HL-60 (cell line): Measurements from ENCODE around the gene CES5A.
"Not testable (repeated sequence)": the region's sequence is repeated elsewhere in the genome, so short reads cannot be mapped to it uniquely, and the experiment has no call there.

Source experiments
- DNase-seq, 2 experiments: peaks; one replicate each; pipeline ENCODE4 v3.0.0-alpha.2; 2010 to 2020; ENCODE audit warnings: low read depth in 1 of 2, low spot score in 1 of 2
- H3K27ac ChIP-seq: fragments of 250-450 bp; sonication (Bioruptor Pico); replicated peaks from 2 replicates; pipeline ENCODE4 v1.5.1; 2020; ENCODE audit warnings: mild to moderate bottlenecking, moderate library complexity
- H3K27me3 ChIP-seq: fragments of 250-450 bp; sonication (Bioruptor Pico); 2 replicates; pipeline ENCODE4 v1.5.1; 2021; ENCODE audit warnings: mild to moderate bottlenecking, moderate library complexity; ENCODE audit not compliant: insufficient read depth, poor library complexity, severe bottlenecking
- H3K4me3 ChIP-seq: replicated peaks from 2 replicates; pipeline ENCODE4 v1.5.1; 2011; ENCODE audit warnings: mild to moderate bottlenecking, control low read depth, low read length; ENCODE audit not compliant: insufficient read depth
- GABPA ChIP-seq: IDR thresholded peaks from 2 replicates; pipeline ENCODE4 v1.6.1; 2012; ENCODE audit warnings: low read depth
- POLR2AphosphoS5 ChIP-seq: IDR thresholded peaks from 2 replicates; pipeline ENCODE4 v1.6.1; 2012; ENCODE audit warnings: low read depth
- SPI1 ChIP-seq: IDR thresholded peaks from 2 replicates; pipeline ENCODE4 v1.6.1; 2012; ENCODE audit warnings: low read depth, mild to moderate bottlenecking, borderline replicate concordance
- TF ChIP-seq, protein P1 (sequence below): IDR thresholded peaks from 2 replicates; pipeline ENCODE4 v1.6.1; 2012; ENCODE audit warnings: low read depth; ENCODE audit not compliant: insufficient replicate concordance
- TF ChIP-seq, protein P2 (sequence below): IDR thresholded peaks from one replicate; pipeline ENCODE4 v1.5.1; 2011; ENCODE audit warnings: low read length, control low read depth, inconsistent platforms; ENCODE audit not compliant: insufficient read depth

Gene CES5A

DNA sequence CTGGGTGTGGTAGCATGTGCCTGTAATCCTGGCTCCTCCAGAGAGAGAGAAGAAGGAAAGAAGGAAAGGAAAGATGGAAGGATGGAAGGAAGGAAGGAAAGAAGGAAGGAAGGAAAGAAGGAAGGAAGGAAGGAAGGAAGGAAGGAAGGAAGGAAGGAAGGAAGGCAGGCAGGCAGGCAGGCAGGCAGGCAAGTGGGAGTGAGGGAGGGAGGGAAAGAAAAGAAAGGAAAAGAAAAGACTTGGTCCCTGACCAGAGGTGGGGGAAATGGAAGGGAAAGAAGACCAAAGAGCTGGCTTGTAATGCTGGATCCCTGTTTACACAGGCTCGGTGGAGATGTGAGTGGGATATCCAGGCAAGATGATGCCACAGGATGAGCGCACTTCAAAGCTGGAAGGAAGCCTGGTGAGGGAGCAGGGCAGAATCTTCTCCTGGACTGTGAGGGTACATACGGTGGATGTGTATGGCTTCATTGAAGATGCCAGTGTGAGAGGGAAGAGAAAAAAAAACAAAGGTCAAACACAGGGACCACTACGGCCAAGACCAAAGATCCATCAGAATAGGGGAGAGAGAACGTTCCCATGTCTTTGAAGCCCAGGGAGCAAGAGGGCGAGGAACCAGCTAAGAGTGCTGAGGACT is 44.4 kb downstream of the CES5A start:
- no peak overlapping the region for H3K4me3 ChIP-seq
- no peaks in the 10 kb centered on the region for H3K27me3 ChIP-seq
- TF ChIP-seq SPI1: no peak
- TF ChIP-seq POLR2AphosphoS5: no peak
- TF ChIP-seq, protein P1, sequence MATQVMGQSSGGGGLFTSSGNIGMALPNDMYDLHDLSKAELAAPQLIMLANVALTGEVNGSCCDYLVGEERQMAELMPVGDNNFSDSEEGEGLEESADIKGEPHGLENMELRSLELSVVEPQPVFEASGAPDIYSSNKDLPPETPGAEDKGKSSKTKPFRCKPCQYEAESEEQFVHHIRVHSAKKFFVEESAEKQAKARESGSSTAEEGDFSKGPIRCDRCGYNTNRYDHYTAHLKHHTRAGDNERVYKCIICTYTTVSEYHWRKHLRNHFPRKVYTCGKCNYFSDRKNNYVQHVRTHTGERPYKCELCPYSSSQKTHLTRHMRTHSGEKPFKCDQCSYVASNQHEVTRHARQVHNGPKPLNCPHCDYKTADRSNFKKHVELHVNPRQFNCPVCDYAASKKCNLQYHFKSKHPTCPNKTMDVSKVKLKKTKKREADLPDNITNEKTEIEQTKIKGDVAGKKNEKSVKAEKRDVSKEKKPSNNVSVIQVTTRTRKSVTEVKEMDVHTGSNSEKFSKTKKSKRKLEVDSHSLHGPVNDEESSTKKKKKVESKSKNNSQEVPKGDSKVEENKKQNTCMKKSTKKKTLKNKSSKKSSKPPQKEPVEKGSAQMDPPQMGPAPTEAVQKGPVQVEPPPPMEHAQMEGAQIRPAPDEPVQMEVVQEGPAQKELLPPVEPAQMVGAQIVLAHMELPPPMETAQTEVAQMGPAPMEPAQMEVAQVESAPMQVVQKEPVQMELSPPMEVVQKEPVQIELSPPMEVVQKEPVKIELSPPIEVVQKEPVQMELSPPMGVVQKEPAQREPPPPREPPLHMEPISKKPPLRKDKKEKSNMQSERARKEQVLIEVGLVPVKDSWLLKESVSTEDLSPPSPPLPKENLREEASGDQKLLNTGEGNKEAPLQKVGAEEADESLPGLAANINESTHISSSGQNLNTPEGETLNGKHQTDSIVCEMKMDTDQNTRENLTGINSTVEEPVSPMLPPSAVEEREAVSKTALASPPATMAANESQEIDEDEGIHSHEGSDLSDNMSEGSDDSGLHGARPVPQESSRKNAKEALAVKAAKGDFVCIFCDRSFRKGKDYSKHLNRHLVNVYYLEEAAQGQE: no peak
- TF ChIP-seq, protein P2, sequence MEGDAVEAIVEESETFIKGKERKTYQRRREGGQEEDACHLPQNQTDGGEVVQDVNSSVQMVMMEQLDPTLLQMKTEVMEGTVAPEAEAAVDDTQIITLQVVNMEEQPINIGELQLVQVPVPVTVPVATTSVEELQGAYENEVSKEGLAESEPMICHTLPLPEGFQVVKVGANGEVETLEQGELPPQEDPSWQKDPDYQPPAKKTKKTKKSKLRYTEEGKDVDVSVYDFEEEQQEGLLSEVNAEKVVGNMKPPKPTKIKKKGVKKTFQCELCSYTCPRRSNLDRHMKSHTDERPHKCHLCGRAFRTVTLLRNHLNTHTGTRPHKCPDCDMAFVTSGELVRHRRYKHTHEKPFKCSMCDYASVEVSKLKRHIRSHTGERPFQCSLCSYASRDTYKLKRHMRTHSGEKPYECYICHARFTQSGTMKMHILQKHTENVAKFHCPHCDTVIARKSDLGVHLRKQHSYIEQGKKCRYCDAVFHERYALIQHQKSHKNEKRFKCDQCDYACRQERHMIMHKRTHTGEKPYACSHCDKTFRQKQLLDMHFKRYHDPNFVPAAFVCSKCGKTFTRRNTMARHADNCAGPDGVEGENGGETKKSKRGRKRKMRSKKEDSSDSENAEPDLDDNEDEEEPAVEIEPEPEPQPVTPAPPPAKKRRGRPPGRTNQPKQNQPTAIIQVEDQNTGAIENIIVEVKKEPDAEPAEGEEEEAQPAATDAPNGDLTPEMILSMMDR: no peak
- TF ChIP-seq GABPA: no peak
- no peak overlapping the region for H3K27ac ChIP-seq
- no peak for DNase-seq

DNA sequence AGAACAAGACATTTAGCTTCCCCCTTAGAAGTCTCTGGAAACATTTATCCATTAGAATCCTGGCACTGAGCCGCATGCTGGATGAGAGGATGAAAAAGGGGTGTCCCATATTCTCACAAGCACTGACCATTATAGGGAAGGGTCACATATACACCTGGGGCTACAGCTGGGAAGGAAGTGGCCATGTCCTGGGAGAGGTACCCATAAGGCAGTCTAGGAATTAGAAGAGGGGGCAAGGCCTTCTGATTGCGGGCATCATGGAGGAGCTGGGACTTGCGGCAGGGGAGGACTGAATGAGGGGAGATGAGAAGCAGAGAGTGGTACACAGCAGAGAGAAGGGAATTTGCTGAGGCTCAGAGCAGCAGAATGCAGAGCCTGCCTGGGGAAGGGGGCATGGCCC is 45.9 kb downstream of the CES5A start:
- DNase-seq, H3K27me3 ChIP-seq, H3K27ac ChIP-seq, H3K4me3 ChIP-seq: not testable (repeated sequence)

DNA sequence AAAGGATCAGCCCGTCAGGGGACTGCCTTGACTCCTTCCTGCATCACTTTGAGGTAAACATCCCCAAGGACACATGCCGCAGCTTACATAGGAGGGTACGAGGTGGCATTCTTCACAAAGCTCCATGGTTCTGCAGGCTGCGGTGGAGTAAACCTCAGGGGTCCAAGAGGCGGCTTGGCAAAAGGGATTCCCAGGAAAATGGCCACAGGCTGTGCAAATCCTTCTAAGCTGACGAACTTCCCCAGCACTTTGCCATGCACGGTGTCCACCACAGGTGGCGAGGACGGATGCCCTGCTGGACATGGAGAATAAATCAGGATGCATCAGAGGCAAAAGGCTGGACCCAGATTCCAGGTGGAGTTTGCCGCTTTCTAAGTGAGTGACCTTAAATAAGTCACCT is 46.5 kb downstream of the CES5A start:
- Histone ChIP-seq H3K4me3 (no peak overlapping the region), H3K27ac (no peak overlapping the region), H3K27me3 (no peaks in the 10 kb centered on the region)
- DNase-seq: no peak
- TF ChIP-seq, protein P2: no peak
- TF ChIP-seq, protein P1: no peak
- no peak for TF ChIP-seq GABPA
- TF ChIP-seq SPI1: no peak
- no peak for TF ChIP-seq POLR2AphosphoS5

DNA sequence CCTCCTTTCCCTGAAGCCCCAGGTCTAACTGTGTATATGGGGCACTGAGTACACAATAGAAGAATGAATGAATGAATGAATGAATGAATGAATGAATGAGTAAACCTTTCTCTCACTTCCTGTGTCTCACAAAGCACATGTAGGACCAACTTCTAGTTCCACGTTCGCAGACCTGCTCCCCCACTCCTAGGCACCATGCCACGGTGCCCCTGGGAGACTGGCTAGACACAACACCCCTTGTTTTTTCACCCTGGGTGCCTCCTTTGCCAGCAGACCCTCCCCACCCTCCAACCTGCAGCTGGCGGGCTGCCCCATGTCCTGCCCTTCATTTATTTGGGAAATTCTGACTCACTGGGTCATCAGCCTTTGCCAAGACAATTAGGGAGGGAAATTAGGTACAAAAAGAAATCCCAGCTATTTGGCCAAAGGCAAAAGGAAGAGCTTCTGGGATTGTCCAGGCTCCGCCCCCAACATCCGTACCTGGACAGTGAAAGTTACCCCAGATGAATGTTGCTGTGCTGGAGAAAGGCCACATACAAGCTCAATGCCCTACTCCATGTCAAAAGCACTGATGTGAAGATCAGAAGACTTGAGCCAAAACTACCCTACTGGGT is 50.0 kb downstream of the CES5A start:
- Histone ChIP-seq H3K4me3 (no peak overlapping the region), H3K27me3 (no peaks in the 10 kb centered on the region), H3K27ac (no peak overlapping the region)
- TF ChIP-seq, protein P1: no peak
- no peak for DNase-seq
